DMS79 treated with DMSO at 0.1 percent for 48 hours (cell line): ENCODE results near the gene WIPF3.
A peak's percentile ranks its signal among the peaks of the same experiment; 100 is the strongest.

Source experiments
- DNase-seq: peaks from one replicate; lab custom pipeline; 2025; lab: John Stamatoyannopoulos, UW

Gene WIPF3

GRCh38 chr7:29915481-29916215 is 109.3 kb downstream of the WIPF3 start:
- DNase-seq, result peak; percentile 17

- DNase-seq, result peak; percentile 99
Measured at GRCh38 chr7:29917641-29918040, 111.3 kb downstream of the WIPF3 start.

- DNase-seq, result no peak
Measured at GRCh38 chr7:29918850-29919249, 112.5 kb downstream of the WIPF3 start.

GRCh38 chr7:29919790-29920189 is 113.5 kb downstream of the WIPF3 start:
- DNase-seq, result no peak

GRCh38 chr7:29920491-29920890 is 114.2 kb downstream of the WIPF3 start:
- DNase-seq, result no peak

GRCh38 chr7:29921404-29922010 is 115.2 kb downstream of the WIPF3 start:
- DNase-seq, result peak; percentile 43

- no peak for DNase-seq
Measured at GRCh38 chr7:29922921-29923700, 116.8 kb downstream of the WIPF3 start.

- DNase-seq, result no peak
Measured at GRCh38 chr7:29924006-29924405, 117.7 kb downstream of the WIPF3 start.

GRCh38 chr7:29924684-29925083 is 118.4 kb downstream of the WIPF3 start:
- DNase-seq, result no peak

- DNase-seq, result no peak
Measured at GRCh38 chr7:29926216-29926615, 119.9 kb downstream of the WIPF3 start.

- DNase-seq, result no peak
Measured at GRCh38 chr7:29926741-29927140, 120.4 kb downstream of the WIPF3 start.

GRCh38 chr7:29929018-29929807 is 122.9 kb downstream of the WIPF3 start:
- no peak for DNase-seq

- no peak for DNase-seq
Measured at GRCh38 chr7:29935111-29935510, 128.8 kb downstream of the WIPF3 start.

- no peak for DNase-seq
Measured at GRCh38 chr7:29937132-29937531, 130.8 kb downstream of the WIPF3 start.

GRCh38 chr7:29940199-29940598 is 133.9 kb downstream of the WIPF3 start:
- no peak for DNase-seq

GRCh38 chr7:29945259-29945809 is 139.0 kb downstream of the WIPF3 start:
- DNase-seq, result no peak

GRCh38 chr7:29946428-29947186 is 140.3 kb downstream of the WIPF3 start:
- no peak for DNase-seq

- DNase-seq, result no peak
Measured at GRCh38 chr7:29948587-29948986, 142.3 kb downstream of the WIPF3 start.

GRCh38 chr7:29950480-29950879 is 144.2 kb downstream of the WIPF3 start:
- no peak for DNase-seq

GRCh38 chr7:29951206-29951605 is 144.9 kb downstream of the WIPF3 start:
- no peak for DNase-seq

- DNase-seq, result no peak
Measured at GRCh38 chr7:29953726-29954347, 147.5 kb downstream of the WIPF3 start.
